Left lobe of liver (tissue), 2 donors: ENCODE data around the gene ADAM33. TPM values are rescaled to one million over a fixed set of nuclear protein-coding genes. Genes with fewer than 3 reads are reported as not detected.

Experiments used
- ATAC-seq: fragments of 200-7000 bp; cut with Tn5 transposase; one replicate; pipeline ENCODE4 v1.9.1; 2020; ENCODE audit warnings: mild to moderate bottlenecking, moderate library complexity
- DNase-seq: peaks from one replicate; pipeline ENCODE4 v3.0.0-alpha.2; 2020; ENCODE audit warnings: low spot score
- total RNA-seq: library from RNA; stranded (reverse); gene quantifications from one replicate; pipeline ENCODE4 v1.2.1, GENCODE V29; 2021
- donor health status: DM: no; HTN: no; CAD: no; lungs with moderate emphysema.
- donor health status: DM: no; HTN: yes; CAD: no.

Gene ADAM33
- total RNA-seq, 1 donor from 2014 or later = 0.48 TPM

DNA sequence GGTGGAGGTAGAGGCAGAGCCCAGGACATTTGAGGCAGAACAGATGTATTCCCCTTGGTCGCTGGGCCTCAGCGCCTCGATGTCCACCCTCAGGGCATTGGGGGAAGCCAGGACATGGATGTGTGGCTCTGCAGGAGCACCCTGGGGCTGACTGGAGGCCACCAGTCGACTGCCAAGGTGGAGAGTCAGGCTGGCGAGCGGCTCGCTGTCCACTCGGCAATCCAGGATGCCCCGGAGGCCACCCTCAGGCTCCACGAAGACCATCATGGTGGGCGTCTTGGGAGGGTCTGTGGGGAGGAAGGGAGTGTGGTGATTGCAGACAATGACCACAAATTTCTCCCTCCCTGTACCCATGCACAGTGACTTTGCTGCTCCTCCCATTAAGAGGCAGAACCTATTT lies 8.2 kb upstream of the ADAM33 start:
- no peak for ATAC-seq

DNA sequence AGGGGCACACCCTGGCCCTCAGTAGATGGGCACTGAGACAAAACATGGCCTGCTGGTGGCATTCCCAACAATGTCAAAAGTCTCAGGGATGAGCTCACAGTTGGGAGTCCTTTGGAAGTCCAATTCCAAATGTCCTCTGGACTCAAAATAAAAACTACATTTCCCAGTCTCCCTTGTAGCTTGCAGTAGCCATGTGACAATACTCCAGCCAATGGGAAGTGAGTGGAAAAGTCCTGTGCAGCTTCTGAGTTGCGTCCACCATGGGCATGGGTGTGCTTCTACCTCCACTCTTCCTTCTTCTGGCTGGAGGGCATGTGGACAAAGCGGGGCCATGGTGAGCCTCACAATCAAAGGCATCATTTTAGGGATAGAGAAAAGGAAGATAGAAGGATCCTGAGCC lies 5.8 kb upstream of the ADAM33 start:
- peak; percentile 72 for ATAC-seq
- DNase-seq = no peak

More for the DNA sequence above, 8.2 kb upstream of the ADAM33 start:
- DNase-seq = no peak

DNA sequence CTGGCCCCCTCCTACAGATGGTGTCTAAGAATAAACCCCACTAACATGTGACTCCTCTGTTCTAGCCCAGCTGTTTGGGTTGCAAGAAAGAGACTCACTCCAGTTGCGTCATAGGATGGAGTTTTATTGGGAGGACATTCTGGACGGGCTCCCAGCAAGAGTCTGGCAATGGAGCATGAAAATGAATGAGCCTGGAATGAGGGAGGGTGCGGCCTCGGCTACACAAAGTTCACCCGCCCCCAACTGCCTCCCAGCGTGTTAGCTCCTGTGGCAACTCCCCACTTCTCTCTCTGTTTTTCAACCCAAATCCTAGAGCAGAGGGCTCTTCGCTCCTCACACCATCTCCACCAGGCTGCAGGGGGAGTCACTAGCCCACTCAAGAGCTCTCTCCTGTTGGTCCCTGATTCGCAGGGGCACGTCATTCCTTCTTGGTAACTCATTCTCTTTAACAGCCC lies 5.1 kb upstream of the ADAM33 start:
- DNase-seq (no peak), ATAC-seq (peak; percentile 73)

DNA sequence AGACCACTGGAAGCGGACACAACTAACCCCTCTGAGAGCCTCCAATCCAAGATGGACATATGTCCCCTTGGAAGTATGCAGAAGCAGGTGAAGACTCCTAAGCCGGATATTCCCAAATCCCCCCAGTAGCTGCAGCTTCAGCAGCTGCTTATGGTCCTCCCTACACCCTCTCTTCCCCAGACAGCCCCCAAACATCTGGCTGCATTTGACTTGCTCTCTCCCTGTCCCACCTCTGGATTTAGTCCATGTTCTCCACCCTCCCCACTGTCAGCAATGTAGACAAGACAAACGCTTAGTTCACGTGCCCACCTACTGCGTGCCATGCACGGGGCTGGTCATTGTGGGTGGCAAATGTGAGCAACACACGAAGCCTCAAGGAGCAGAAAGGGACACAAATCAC lies 4.6 kb upstream of the ADAM33 start:
- ATAC-seq = no peak

DNA sequence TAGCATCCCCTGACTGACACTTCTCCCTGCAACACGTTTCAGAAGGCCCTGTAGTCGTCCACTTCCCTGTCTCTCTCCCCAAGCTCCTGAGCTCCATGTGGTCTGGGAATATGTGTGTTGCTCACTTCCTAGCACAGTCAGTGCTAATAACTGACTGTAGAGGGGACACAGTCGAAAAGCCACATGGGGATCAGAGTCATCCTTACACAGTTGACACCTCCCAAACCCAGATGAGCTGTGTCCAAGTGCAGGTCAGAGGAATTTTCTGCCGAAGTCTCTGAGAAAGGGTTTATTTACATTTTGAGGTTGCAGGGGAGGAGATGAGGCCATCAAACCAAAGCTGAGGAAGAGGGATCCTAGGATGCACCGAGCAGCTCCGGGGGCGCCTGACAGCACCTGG lies 3.5 kb upstream of the ADAM33 start:
- DNase-seq = no peak
- no peak for ATAC-seq

More for the DNA sequence above, 4.6 kb upstream of the ADAM33 start:
- DNase-seq = no peak

DNA sequence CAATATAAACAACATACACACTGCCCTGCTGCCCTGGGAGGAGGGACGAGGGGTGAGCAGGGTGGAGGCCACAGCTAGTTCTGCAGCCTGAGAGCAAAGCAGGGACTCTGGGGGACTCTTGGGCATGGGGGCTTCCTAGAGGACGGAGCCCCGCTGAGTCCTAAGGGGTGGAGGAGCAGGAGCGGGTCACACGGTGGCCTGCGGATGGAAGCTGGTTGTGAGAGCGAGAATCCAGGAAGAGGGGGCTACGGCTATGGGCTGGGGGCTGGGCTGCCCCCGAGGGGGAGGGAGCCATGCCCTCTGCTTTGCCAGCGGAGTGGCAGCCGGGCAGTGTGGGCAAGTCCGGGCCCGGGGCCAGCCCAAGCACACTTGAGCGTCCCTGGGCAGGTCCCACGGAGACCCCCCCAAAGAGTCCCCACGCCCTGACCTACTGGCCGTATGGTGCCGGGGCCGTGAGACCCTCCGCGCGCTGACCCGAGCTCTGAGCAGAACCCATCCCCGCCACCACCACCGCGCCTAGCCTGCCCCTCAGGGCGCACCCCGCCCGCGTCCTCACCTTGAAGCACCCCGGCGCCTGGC lies 369 bp downstream of the ADAM33 start:
- DNase-seq (no peak), ATAC-seq (no peak)

DNA sequence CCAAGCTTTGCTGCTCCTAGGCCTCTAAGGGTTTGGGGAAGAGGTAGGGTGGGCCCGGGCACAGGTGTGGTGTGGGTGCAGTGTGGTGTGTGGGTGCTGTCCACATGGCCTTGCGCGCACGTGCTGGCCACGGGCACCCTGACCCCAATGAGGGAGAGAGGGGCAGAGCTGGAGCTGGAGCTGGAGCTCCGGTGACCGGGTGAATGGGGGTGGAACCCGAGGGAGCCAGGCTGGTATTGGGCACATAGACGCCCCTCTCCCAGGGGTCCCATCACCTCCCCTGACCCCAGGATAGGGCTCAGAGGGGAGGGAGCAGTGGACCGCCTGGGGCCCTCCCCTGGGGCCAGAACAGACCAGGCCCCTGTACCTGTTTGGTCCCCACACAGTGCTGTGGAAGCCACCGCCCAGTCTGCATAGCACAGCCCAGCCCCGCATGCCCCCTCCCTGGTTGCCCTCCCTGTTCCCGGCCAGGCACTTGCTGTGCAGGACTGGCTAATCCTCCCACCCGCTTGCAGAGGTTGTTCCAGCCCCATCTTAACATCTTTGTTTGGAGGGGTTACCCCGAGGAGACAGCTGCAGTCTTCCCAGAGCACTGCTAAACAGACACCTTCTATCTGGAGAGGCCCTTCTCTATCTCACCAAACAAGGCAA lies 984 bp downstream of the ADAM33 start:
- ATAC-seq = no peak
- no peak for DNase-seq

DNA sequence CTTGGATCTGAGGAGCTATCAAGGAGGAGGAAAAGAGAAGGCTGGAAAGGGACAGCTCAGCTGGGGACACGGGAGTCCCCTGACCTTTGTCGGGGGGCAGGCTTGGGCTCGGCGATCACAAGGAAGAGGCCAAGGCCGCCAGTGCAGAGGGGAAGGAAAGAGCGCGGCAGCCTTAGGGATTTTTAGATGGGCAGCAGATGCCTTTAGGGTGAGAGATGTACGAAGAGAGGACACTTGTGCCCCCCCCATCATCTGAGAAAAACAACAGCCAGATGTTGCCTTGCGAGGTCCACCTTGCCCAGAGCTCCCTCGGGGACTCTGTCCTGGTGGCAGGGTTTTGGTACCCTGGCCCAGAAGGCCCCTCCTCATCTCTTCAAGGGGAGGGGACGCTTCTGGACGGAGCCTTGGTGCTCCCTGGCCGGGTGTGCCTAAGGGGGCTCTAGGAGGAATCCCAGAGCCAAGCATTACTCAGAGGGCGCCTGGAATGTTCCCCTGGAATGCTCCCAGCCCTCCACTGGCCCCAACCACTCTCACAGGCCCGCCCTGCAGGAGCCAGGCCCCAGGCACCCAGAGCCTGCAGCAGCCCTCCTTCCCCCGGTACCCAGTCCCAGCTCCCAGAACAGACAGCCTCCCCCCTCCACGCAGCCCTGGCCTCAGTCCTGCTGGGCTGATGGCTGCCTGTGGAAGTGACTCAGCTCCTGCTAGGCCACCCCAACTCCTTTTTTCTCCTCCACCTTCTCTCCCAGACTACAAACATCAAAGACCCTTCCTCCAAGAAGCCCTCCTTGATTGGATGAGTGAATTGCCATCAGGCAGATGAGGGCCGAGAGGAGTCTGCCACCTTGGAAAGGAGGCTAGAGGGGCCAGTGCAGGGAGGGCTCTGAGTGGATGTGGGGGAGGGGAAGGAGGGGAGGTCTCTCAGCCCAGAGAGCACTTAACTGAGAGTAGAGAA lies 1.8 kb downstream of the ADAM33 start:
- DNase-seq (no peak), ATAC-seq (no peak)

DNA sequence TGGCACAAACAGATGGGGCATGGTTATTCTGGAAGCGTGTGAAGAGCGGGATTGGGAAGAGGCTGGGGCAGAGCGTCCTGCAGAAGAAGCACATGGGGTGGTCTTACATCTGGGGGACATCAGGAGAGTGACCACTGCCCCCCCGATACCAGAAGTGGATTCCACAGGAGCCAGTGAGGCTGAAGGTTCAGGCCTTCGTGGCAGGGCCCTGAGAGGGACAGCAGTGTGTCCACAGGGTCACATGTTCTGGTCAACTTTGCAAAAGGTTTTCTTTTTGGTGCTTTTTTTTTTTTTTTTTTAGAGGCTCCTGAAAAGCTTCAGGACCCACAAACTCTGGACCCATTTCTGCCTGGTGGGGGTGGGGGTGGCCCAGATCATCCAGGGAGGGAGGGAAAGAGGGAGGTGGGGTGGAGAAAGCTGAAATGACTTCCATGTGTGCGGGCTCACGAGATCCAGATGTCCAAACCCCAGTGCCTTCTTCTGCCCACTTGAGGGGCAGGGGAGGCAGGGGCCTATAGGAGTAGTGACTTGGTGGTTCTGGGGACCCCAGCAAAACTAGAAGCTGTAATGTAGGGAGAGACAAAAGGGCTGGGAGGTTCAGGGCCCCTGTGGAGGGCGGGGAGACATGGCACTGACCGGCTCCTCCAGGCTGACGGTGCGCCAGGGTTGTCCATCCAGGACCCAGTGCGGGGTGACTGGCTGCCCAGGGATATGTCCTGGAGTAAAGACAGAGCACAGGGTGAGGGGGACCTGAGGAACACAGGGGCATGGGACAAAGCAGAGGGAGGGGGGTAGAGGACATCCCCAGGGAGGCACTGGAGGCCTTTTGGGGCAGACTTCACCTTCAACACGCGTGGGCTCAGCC lies 2.7 kb downstream of the ADAM33 start:
- ATAC-seq = no peak
- DNase-seq = no peak

DNA sequence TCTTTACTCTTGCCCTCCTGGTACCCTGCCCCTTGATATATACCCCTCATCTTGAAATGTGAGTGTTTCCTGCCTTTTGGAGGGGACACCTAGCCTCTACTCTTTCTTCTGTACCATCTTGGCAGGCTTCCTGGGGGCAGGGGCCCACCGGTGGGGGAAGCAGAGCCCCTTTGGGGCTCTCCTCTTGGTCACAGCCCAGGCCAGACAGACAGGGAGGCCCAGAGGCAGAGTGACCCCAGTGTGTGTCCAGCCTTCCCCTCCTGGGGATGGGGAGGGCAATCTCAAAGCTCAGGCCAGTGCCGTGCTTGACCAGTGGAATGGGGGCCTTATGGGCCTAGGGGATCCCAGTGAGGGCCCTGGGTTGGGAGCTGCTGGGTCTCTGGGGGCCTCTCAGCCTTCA lies 3.6 kb downstream of the ADAM33 start:
- ATAC-seq (no peak), DNase-seq (no peak)

DNA sequence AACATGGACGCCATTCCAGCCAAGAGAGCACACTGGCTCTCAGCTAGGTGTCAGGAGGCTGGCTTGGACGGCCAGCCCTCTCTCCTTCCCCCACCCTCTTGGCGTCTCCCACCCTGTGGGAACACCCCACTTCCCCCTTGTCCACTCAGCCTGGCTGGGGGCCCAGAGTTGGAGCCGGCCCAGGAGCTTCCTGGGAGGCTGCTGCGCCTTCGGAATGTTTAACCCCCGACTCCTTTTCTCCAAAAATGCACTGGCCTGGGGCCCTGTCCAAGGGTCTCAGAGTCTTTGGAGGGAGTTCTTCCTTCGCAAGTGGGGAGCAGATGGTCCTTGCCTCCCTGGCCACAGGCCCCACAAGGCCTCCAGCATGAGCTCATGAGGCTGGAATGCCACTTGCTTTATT lies 4.1 kb downstream of the ADAM33 start:
- ATAC-seq = no peak
- DNase-seq = no peak

DNA sequence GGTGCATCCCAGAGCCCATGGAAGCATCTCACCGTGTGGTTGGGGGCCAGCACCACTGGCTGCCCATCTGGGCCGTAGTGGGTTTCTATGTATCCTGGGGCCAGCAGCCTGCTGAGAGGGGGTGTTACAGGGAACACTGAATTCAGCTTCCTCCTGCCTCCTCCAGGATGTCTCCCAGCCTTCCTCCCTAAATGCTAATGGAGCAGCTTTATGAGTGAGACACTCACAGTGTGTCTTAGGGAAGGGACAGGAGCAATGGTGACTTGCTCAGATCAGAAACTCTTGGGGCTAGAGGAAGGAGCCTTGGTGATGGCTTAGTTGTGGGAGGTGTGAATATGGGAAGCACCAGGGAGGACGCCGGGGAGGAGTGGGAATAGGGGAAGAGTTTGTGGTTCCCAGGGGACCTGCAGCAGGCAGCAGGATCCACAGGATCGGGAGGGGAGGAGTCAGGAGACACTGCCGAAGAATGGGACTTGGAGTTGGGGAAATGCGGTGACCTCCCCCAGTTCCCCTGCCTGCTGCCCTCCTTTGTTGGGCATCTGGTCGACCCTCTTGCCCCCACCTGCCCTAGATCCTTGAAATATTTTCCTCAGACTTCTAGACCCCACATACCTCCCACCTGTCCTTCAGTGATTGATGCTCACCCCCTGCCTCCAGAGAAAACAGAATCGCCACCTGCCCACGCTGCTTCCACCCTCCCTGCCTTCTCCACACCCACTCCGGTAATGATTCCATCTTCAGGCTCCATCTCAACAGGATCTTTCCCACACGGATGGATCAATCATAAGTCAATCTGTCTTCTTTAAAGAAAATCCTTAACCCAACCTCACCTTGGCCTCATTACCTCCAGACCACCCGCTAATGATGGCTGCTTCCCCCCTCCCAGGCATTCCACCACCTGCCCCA lies 6.6 kb downstream of the ADAM33 start:
- DNase-seq (no peak), ATAC-seq (no peak)

DNA sequence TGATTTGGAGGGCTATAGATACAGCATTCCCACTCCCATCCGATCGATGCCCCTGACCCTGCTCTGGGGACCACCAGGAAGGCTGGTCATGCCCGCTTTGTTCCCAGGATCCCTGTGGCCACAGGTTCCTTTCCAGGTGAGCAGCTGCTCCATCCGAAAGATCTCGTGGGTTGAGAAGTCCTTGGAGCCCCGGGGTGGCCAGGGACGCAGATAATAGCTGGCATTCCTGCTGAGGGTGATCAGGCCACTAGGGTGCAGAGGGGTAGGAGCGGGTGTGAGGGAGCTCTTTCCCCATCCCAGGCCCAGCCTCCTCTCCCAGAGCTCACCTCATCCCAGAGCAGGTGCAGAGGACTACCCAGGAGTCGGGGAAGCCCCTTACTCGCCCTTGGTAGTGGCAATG lies 7.4 kb downstream of the ADAM33 start:
- DNase-seq (no peak), ATAC-seq (no peak)

DNA sequence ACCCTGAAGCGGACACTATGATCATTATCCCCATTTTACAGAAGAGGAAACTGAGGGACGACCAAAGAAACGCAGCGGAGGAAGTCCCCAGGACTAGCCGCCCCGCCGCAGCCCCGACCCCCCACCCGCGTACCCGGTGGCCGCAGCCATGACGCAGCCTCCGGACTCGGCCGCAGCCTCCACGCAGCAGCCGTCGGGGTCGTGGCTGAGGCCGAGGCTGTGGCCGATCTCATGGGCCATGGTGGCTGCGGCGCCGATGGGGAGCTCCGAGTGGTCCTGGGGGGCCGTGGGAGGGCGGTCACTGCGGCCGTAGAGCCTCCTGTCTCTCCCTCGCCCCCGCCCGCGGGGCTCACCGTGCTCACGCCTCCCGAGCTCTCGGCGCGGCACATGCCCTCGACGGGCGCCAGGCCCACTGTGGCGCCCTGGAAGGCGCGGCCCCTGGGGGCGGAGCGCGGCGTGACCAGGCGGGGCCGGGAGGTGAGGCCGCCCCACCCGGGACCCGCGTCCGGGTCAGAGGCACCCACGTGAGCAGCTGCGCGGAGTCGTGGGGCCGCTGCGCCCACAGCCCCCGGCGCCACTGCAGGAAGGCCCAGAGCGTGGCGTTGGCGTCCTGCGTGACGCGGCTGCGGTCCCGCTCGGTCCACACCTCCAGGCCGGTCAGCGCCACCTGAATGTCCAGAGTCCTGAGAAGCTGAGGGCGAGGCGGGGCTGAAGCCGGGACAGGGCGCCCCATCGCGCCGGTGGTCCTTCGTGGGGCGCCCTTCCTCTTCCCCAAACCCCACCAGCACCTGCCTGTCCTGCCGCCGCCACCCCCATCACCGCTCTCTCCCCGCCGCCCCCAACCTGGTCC lies 8.4 kb downstream of the ADAM33 start:
- ATAC-seq (no peak), DNase-seq (no peak)

DNA sequence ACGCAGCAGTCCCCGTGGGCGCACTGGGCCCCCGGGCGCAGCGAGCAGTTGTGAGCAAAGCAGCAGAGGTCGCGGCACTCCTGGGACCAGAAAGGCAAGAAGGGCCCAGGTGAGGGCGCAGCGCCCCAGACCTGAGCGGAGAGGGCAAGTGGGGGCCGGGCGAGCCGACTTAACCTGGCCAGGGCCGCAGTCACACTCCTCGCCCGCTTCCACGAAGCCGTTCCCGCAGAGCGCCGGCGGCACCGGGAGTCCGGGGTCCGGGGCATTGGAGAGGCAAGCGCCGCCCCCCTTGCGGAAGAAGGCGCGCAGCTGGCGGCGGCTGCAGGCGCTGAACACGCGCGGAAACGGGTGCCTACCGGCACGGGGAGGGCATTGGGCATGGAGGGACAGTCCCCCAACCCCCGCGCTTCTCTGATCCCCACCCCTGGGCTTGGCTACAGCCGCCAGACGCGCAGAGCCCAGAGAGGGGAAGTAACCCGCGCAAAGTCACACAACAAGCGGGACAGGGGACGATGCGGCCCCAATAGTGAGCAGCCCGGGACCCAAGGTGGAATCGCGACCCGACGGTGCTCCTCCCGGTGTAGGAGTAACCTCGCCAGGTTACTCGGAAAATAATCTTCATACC lies 9.2 kb downstream of the ADAM33 start:
- DNase-seq (no peak), ATAC-seq (no peak)

DNA sequence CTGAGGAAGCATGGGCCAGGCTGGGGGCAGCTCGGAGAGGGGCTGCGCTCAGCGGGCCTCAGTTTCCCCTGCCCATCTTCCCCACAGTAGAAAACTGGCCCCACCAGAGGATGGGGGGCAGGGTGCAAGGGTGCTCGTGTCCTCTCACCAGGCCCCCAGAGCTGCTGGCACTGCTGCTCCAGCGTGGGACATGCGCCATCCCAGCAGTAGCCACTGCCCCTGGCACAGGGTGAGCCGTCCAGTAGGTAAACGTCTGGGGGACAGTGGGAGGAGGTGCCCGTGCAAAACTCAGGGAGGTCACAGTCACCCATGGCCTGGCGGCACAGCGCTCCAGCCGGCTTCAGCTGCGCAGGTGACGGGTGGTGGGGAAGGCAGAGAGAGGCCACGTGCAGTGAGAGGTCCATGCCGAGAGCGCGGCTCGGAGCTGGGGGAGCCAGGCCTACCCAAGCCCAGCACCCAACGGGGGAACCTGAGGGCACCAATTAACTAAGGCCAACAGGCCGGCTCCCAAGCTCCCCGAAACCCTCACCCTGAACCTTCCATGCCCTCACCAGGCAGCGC lies 9.7 kb downstream of the ADAM33 start:
- DNase-seq (no peak), ATAC-seq (no peak)

DNA sequence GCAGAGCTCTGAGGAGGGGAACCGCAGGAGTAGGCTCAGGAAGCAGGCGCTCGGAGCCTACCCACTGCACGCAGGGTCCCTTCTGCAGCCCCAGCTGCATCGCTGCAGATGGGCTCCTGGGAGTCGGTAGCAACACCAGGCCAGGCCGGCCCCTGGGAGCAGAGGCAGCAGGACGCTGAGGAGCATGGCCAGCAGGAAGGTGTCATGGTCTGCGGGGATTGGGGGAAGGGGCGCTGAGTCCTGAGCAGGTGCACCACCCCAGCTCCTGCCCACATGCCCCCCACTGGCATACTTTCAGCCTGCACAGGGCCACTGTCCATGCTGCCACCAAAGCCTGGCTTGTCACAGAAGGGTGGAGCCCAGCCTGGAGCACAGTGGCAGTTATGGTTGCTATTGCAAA lies 10.9 kb downstream of the ADAM33 start:
- no peak for DNase-seq
- ATAC-seq = no peak

DNA sequence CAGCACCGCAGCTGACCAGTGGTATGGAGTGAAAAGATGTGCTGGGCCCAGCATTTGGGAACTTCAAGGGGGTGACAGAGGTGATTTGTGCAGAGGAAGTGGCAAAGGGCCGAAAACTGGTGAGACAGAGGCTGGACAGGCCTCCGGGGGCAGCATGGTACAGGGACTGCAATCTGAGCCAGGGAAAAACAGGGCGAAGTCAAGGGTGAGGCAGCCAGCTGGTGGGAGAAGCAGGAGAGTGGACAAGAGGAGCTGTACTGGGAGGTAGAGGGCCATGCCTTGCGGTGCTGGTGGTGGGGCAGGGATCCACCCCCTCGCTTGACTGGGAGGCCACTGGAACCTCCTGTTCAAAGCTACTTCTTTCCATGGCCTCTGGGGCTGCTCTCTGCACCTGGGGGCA lies 11.3 kb downstream of the ADAM33 start:
- DNase-seq (no peak), ATAC-seq (no peak)
